ENCODE measurements around the gene ZNF628.

ZNF628 gene

GRCh38 chr19:55436847-55437246, 39.6 kb upstream of the ZNF628 start:
- in situ Hi-C loops (cut with MboI; ENCODE audit: low sequenced_read_pairs, unreplicated experiment): no loop called here
- no peak for TF ChIP-seq CTCF (IDR thresholded peaks at IDR 0.05; ENCODE audit: borderline replicate concordance, control extremely low read depth, extremely low read depth, insufficient read depth, missing control alignments)
- DNase-seq (ENCODE audit: low spot score): no peak

- TF ChIP-seq CTCF (IDR thresholded peaks at IDR 0.05; ENCODE audit: borderline replicate concordance, control extremely low read depth, extremely low read depth, insufficient read depth, missing control alignments): no peak
- in situ Hi-C loops (cut with MboI; ENCODE audit: low sequenced_read_pairs, unreplicated experiment): no loop called here
- DNase-seq (ENCODE audit: low spot score): no peak
Measured at GRCh38 chr19:55437410-55437809, 39.0 kb upstream of the ZNF628 start.

- no peak for TF ChIP-seq CTCF (IDR thresholded peaks at IDR 0.05; ENCODE audit: borderline replicate concordance, control extremely low read depth, extremely low read depth, insufficient read depth, missing control alignments)
- in situ Hi-C loops (cut with MboI; ENCODE audit: low sequenced_read_pairs, unreplicated experiment): no loop called here
- no peak for DNase-seq (ENCODE audit: low spot score)
Measured at GRCh38 chr19:55439052-55439451, 37.4 kb upstream of the ZNF628 start.

- no peak for TF ChIP-seq CTCF (IDR thresholded peaks at IDR 0.05; ENCODE audit: borderline replicate concordance, control extremely low read depth, extremely low read depth, insufficient read depth, missing control alignments)
Measured at GRCh38 chr19:55440411-55441105, 35.9 kb upstream of the ZNF628 start.

GRCh38 chr19:55441319-55441691, 35.1 kb upstream of the ZNF628 start:
- TF ChIP-seq CTCF (IDR thresholded peaks at IDR 0.05; ENCODE audit: borderline replicate concordance, control extremely low read depth, extremely low read depth, insufficient read depth, missing control alignments): no peak
- in situ Hi-C loops (cut with MboI; ENCODE audit: low sequenced_read_pairs, unreplicated experiment): no loop called here
- DNase-seq (ENCODE audit: low spot score): no peak

More at GRCh38 chr19:55440411-55441105, 35.9 kb upstream of the ZNF628 start:
- in situ Hi-C loops (cut with MboI; ENCODE audit: low sequenced_read_pairs, unreplicated experiment): no loop called here
- DNase-seq (ENCODE audit: low spot score): peak; percentile 73

GRCh38 chr19:55441692-55442321, 34.6 kb upstream of the ZNF628 start:
- in situ Hi-C loops (cut with MboI; ENCODE audit: low sequenced_read_pairs, unreplicated experiment): no loop called here
- no peak for DNase-seq (ENCODE audit: low spot score)
- no peak for TF ChIP-seq CTCF (IDR thresholded peaks at IDR 0.05; ENCODE audit: borderline replicate concordance, control extremely low read depth, extremely low read depth, insufficient read depth, missing control alignments)

All from GM13976 (cell line).